Neural progenitor cell (in vitro differentiated cells): ENCODE measurements around the gene CCSER2. TPM values are rescaled to one million over a fixed set of nuclear protein-coding genes. Genes with fewer than 3 reads are reported as not detected.

ENCODE experiments used
- DNase-seq: peaks from one replicate; pipeline ENCODE4 v3.0.0-alpha.2; 2016; ENCODE audit warnings: low spot score
- H2AFZ ChIP-seq: fragments of 200-600 bp; sonication (generic); replicated peaks from 2 replicates; pipeline ENCODE4 v1.6.1; 2016; ENCODE audit warnings: antibody characterized with exemption
- H3F3A ChIP-seq: fragments of 200-600 bp; sonication (generic); 2 replicates; pipeline ENCODE4 v1.6.1; 2016; ENCODE audit warnings: antibody characterized with exemption, low read depth
- H3K27ac ChIP-seq: fragments of 200-600 bp; sonication (generic); 2 replicates; pipeline ENCODE4 v1.5.1; 2016; ENCODE audit warnings: mild to moderate bottlenecking
- H3K27me3 ChIP-seq: fragments of 200-600 bp; sonication (generic); 2 replicates; pipeline ENCODE4 v1.6.1; 2016; ENCODE audit warnings: mild to moderate bottlenecking, moderate library complexity
- H3K36me3 ChIP-seq: fragments of 200-600 bp; sonication (generic); 2 replicates; pipeline ENCODE4 v1.5.1; 2016
- H3K4me1 ChIP-seq: fragments of 200-600 bp; sonication (generic); 2 replicates; pipeline ENCODE4 v1.6.1; 2016; ENCODE audit warnings: mixed run types
- H3K4me2 ChIP-seq: fragments of 200-600 bp; sonication (generic); 2 replicates; pipeline ENCODE4 v1.6.1; 2016
- H3K4me3 ChIP-seq: fragments of 200-600 bp; sonication (generic); 2 replicates; pipeline ENCODE4 v1.5.1; 2016
- H3K79me2 ChIP-seq: fragments of 200-600 bp; sonication (generic); 2 replicates; pipeline ENCODE4 v1.6.1; 2016; ENCODE audit warnings: low read depth
- H3K9ac ChIP-seq: fragments of 200-600 bp; sonication (generic); 2 replicates; pipeline ENCODE4 v1.6.1; 2016
- H3K9me3 ChIP-seq: fragments of 200-600 bp; sonication (generic); 2 replicates; pipeline ENCODE4 v1.5.1; 2016; ENCODE audit warnings: low read depth
- H4K20me1 ChIP-seq: fragments of 200-600 bp; sonication (generic); 2 replicates; pipeline ENCODE4 v1.6.1; 2016; ENCODE audit warnings: low read depth
- H3K27ac Mint-ChIP-seq: 3 replicates; pipeline ENCODE4 v1.8.0; 2021; ENCODE audit warnings: mixed read lengths
- H3K27me3 Mint-ChIP-seq: 2 replicates; pipeline ENCODE4 v1.8.0; 2022; ENCODE audit warnings: low read depth, mild to moderate bottlenecking, inconsistent platforms, moderate library complexity, mixed read lengths; ENCODE audit not compliant: insufficient read depth
- H3K36me3 Mint-ChIP-seq: 3 replicates; pipeline ENCODE4 v1.8.0; 2021; ENCODE audit warnings: mixed read lengths
- H3K4me1 Mint-ChIP-seq: 3 replicates; pipeline ENCODE4 v1.8.0; 2021; ENCODE audit warnings: mixed read lengths
- H3K4me3 Mint-ChIP-seq: 3 replicates; pipeline ENCODE4 v1.8.0; 2021; ENCODE audit warnings: mild to moderate bottlenecking, moderate library complexity, mixed read lengths
- H3K9me3 Mint-ChIP-seq: 3 replicates; pipeline ENCODE4 v1.8.0; 2020; ENCODE audit warnings: mixed read lengths
- CTCF ChIP-seq: fragments of 200-600 bp; sonication (generic); IDR thresholded peaks from 2 replicates; pipeline ENCODE4 v1.5.1; 2017; ENCODE audit warnings: antibody characterized with exemption, mild to moderate bottlenecking
- EZH2 ChIP-seq: fragments of 200-600 bp; sonication (generic); IDR thresholded peaks from 2 replicates; pipeline ENCODE4 v1.6.1; 2017; ENCODE audit warnings: antibody characterized with exemption, mild to moderate bottlenecking, moderate library complexity
- EZH2phosphoT487 ChIP-seq: fragments of 200-600 bp; sonication (generic); IDR thresholded peaks from 2 replicates; pipeline ENCODE4 v1.6.1; 2017; ENCODE audit warnings: antibody characterized with exemption
- total RNA-seq: library from RNA; depleted of rRNA; stranded (reverse); fragments of >200 nt; gene quantifications from 2 replicates; pipeline ENCODE4 v1.2.3, GENCODE V29; 2015; ENCODE audit warnings: low replicate concordance

CCSER2 gene
- total RNA-seq, 1 donor from 2014 or later = 39.3 TPM

GRCh38 chr10:84537447-84537931 is 209.1 kb downstream of the CCSER2 start:
- no peaks in the 10 kb centered on the region for H3K9me3 ChIP-seq
- H3K4me2 ChIP-seq = no peak overlapping the region
- H3K27ac ChIP-seq = no peak overlapping the region
- Mint-ChIP-seq H3K4me3 (no peak overlapping the region), H3K36me3 (no peaks in the 10 kb centered on the region), H3K9me3 (peaks cover 8% of the 10 kb centered on the region), H3K4me1 (peaks cover 9% of the 10 kb centered on the region), H3K27ac (no peak overlapping the region), H3K27me3 (peaks cover 7% of the 10 kb centered on the region)
- H3F3A ChIP-seq = no peaks in the 10 kb centered on the region
- no peak overlapping the region for H3K9ac ChIP-seq
- no peaks in the 10 kb centered on the region for H3K36me3 ChIP-seq
- peak; percentile 86 for DNase-seq
- no peaks in the 10 kb centered on the region for H3K4me1 ChIP-seq
- H3K79me2 ChIP-seq = no peaks in the 10 kb centered on the region
- H3K27me3 ChIP-seq = no peaks in the 10 kb centered on the region
- peak overlapping the region; percentile 4 for H2AFZ ChIP-seq
- H3K4me3 ChIP-seq = no peak overlapping the region
- H4K20me1 ChIP-seq = no peaks in the 10 kb centered on the region
- no peak for TF ChIP-seq EZH2
- peak; percentile 85 for TF ChIP-seq CTCF
- TF ChIP-seq EZH2phosphoT487 = no peak

GRCh38 chr10:84538036-84538435 is 209.6 kb downstream of the CCSER2 start:
- TF ChIP-seq EZH2 (no peak), CTCF (no peak), EZH2phosphoT487 (no peak)
- Mint-ChIP-seq H3K9me3 (peaks cover 9% of the 10 kb centered on the region), H3K27ac (no peak overlapping the region), H3K27me3 (peaks cover 6% of the 10 kb centered on the region), H3K36me3 (no peaks in the 10 kb centered on the region), H3K4me1 (peaks cover 13% of the 10 kb centered on the region), H3K4me3 (no peak overlapping the region)
- Histone ChIP-seq H3K4me1 (no peaks in the 10 kb centered on the region), H3K27me3 (no peaks in the 10 kb centered on the region), H3K79me2 (no peaks in the 10 kb centered on the region), H2AFZ (no peak overlapping the region), H3F3A (no peaks in the 10 kb centered on the region), H3K4me2 (no peak overlapping the region), H4K20me1 (no peaks in the 10 kb centered on the region), H3K9ac (no peak overlapping the region), H3K9me3 (no peaks in the 10 kb centered on the region), H3K27ac (no peak overlapping the region), H3K4me3 (no peak overlapping the region), H3K36me3 (no peaks in the 10 kb centered on the region)
- no peak for DNase-seq

GRCh38 chr10:84539216-84539615 is 210.8 kb downstream of the CCSER2 start:
- peaks cover 9% of the 10 kb centered on the region for H3K9me3 Mint-ChIP-seq
- no peaks in the 10 kb centered on the region for H3K27me3 ChIP-seq
- H3K27ac Mint-ChIP-seq = no peak overlapping the region
- H3K79me2 ChIP-seq = no peaks in the 10 kb centered on the region
- no peak overlapping the region for H3K4me3 Mint-ChIP-seq
- H2AFZ ChIP-seq = no peak overlapping the region
- H3K4me2 ChIP-seq = no peak overlapping the region
- H3F3A ChIP-seq = no peaks in the 10 kb centered on the region
- no peaks in the 10 kb centered on the region for H3K4me1 ChIP-seq
- no peaks in the 10 kb centered on the region for H3K9me3 ChIP-seq
- H3K4me3 ChIP-seq = no peak overlapping the region
- H3K27me3 Mint-ChIP-seq = peaks cover 4% of the 10 kb centered on the region
- H3K36me3 ChIP-seq = no peaks in the 10 kb centered on the region
- no peak overlapping the region for H3K27ac ChIP-seq
- H4K20me1 ChIP-seq = no peaks in the 10 kb centered on the region
- H3K9ac ChIP-seq = no peak overlapping the region
- no peaks in the 10 kb centered on the region for H3K36me3 Mint-ChIP-seq
- no peak for TF ChIP-seq CTCF
- no peak for TF ChIP-seq EZH2phosphoT487
- TF ChIP-seq EZH2 = no peak
- H3K4me1 Mint-ChIP-seq = peaks cover 14% of the 10 kb centered on the region
- DNase-seq = no peak
